Calu3 (cell line): ENCODE data around the gene ABCA2. TPM values are rescaled to one million over a fixed set of nuclear protein-coding genes. Genes with fewer than 3 reads are reported as not detected.
A peak's percentile ranks its signal among the peaks of the same experiment; 100 is the strongest.
"Not testable (repeated sequence)": the region's sequence is repeated elsewhere in the genome, so short reads cannot be mapped to it uniquely, and the experiment has no call there.

Experiments used
- BruUV-seq: library from RNA; stranded (reverse); fragments of 400-500 nt; replicated peaks from 2 replicates; lab custom pipeline; 2021; lab: Mats Ljungman, UMichigan
- CTCF ChIA-PET: fragments of 300-600 bp; sonication (Branson Sonifier 250); formaldehyde crosslinking; loops from one replicate; lab custom pipeline; 2022; ENCODE audit warnings: antibody characterized with exemption; lab: Charles Lee
- DNase-seq: peaks from one replicate; pipeline ENCODE4 v3.0.0; 2022
- H3K27ac Mint-ChIP-seq: one replicate; pipeline ENCODE4 v1.8.0; 2022; ENCODE audit warnings: mixed read lengths; ENCODE audit not compliant: unreplicated experiment
- H3K27me3 Mint-ChIP-seq: one replicate; pipeline ENCODE4 v1.8.0; 2022; ENCODE audit warnings: mixed read lengths; ENCODE audit not compliant: unreplicated experiment
- H3K36me3 Mint-ChIP-seq: one replicate; pipeline ENCODE4 v1.8.0; 2022; ENCODE audit warnings: mild to moderate bottlenecking, moderate library complexity, mixed read lengths; ENCODE audit not compliant: insufficient read depth, unreplicated experiment
- H3K4me1 Mint-ChIP-seq: one replicate; pipeline ENCODE4 v1.8.0; 2022; ENCODE audit warnings: mild to moderate bottlenecking, low read depth, mixed read lengths; ENCODE audit not compliant: unreplicated experiment
- H3K4me3 Mint-ChIP-seq: one replicate; pipeline ENCODE4 v1.8.0; 2022; ENCODE audit warnings: mild to moderate bottlenecking, low read depth, moderate library complexity, mixed read lengths; ENCODE audit not compliant: unreplicated experiment
- H3K9me3 Mint-ChIP-seq: one replicate; pipeline ENCODE4 v1.8.0; 2022; ENCODE audit warnings: low read depth, mixed read lengths; ENCODE audit not compliant: unreplicated experiment
- intact Hi-C: fragments of 100-400 bp; cut with micrococcal nuclease; formaldehyde crosslinking; loops from one replicate; pipeline ENCODE4 v1.10.0; 2022; ENCODE audit not compliant: unreplicated experiment
- total RNA-seq: library from RNA; stranded (reverse); gene quantifications from 2 replicates; pipeline ENCODE4 v1.2.3, GENCODE V29; 2022
- TF ChIP-seq, protein P1 (sequence below): fragments of 200-600 bp; IDR thresholded peaks from one replicate; pipeline ENCODE4 v1.8.0; 2022; ENCODE audit warnings: antibody characterized with exemption; ENCODE audit not compliant: unreplicated experiment

The ABCA2 gene
- total RNA-seq, 1 experiment from 2014 or later = 47.6 TPM

DNA sequence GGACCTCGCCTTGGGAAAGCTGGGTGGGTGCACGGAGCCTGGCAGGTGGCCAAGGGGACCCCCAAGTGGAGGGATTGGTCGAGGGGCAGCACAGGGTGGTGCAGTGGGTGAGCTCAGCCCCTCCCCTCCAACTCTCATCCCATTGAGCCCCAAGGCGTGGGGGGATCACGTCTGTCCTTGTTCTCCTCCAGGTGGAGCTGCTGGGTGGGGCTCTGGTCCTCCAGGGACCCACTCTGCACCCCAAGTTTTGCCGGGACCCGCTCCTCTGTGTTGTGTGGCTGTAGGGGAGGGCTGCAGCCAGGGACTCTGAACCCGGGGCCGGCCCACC lies 7.4 kb upstream of the ABCA2 start:
- no TSS peak for BruUV-seq
- no peaks in the 10 kb centered on the region for H3K9me3 Mint-ChIP-seq
- no peak overlapping the region for H3K27ac Mint-ChIP-seq
- H3K27me3 Mint-ChIP-seq = no peaks in the 10 kb centered on the region
- peaks cover 12% of the 10 kb centered on the region for H3K36me3 Mint-ChIP-seq
- no peak overlapping the region for H3K4me3 Mint-ChIP-seq
- TF ChIP-seq, protein P1, sequence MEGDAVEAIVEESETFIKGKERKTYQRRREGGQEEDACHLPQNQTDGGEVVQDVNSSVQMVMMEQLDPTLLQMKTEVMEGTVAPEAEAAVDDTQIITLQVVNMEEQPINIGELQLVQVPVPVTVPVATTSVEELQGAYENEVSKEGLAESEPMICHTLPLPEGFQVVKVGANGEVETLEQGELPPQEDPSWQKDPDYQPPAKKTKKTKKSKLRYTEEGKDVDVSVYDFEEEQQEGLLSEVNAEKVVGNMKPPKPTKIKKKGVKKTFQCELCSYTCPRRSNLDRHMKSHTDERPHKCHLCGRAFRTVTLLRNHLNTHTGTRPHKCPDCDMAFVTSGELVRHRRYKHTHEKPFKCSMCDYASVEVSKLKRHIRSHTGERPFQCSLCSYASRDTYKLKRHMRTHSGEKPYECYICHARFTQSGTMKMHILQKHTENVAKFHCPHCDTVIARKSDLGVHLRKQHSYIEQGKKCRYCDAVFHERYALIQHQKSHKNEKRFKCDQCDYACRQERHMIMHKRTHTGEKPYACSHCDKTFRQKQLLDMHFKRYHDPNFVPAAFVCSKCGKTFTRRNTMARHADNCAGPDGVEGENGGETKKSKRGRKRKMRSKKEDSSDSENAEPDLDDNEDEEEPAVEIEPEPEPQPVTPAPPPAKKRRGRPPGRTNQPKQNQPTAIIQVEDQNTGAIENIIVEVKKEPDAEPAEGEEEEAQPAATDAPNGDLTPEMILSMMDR = no peak
- CTCF ChIA-PET = interaction anchor here (0.6 to 1.8 kb wide), 9 partner anchors 11 to 215 kb away, joined by 3 to 47 read pairs (median 4); partner anchors contain the start of genes AJM1, NPDC1 and PAXX
- H3K4me1 Mint-ChIP-seq = peaks cover 8% of the 10 kb centered on the region
- no peak for DNase-seq
- intact Hi-C loops = loop anchor here (2.0 kb wide), 2 partner anchors 87 to 249 kb away; no protein-coding TSS in a partner anchor

DNA sequence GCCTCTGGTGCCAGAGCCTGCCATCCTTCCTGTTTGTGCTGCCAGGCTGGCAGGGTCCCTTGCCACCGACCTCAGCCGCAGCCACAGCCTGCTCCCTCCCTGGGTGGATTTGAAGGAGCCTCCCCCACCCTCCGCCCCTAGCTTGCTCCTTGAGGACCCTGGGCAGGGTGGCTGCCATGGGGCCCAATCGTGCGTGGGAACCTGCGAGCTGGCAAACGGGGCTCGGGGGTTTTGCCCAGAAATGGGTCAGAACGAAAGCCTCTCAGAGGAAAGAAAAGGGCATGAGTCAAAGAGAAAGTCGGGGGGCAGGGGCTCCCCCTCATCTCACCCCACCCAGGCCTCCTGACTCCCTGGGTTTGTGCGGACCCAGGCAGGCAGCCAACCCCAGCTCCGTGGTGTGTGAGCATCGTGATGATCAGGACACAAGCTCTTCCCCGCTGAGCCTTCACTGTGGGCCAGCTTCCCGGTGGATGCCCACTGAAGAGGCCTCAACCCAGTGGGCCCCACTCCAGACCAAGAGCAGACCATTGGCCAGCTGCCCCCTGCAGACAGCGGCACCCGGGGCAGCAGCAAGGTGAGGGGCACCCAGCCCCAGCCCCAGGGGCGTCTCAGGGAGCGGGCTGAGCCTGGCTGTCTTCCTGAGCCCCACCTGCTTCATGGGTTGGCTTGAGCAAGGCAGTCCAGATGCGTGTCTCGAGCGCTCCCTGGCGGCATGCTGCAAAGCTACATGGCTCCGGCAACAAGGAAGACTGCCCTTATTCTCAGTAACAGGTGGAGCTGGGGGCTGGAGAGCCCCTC lies 6.9 kb upstream of the ABCA2 start:
- H3K36me3 Mint-ChIP-seq = peaks cover 12% of the 10 kb centered on the region
- CTCF ChIA-PET = interaction anchor here (0.6 to 1.8 kb wide), 10 partner anchors 12 to 215 kb away, joined by 3 to 47 read pairs (median 4); partner anchors contain the start of genes AJM1, NPDC1 and PAXX
- BruUV-seq = no TSS peak
- intact Hi-C loops = loop anchor here (2.0 kb wide), 2 partner anchors 86 to 248 kb away; no protein-coding TSS in a partner anchor
- DNase-seq = peak; percentile 79
- TF ChIP-seq, protein P1 = peak; percentile 64
- peak overlapping the region; percentile 55 for H3K4me3 Mint-ChIP-seq
- no peaks in the 10 kb centered on the region for H3K27me3 Mint-ChIP-seq
- no peaks in the 10 kb centered on the region for H3K9me3 Mint-ChIP-seq
- no peak overlapping the region for H3K27ac Mint-ChIP-seq
- peaks cover 8% of the 10 kb centered on the region for H3K4me1 Mint-ChIP-seq

DNA sequence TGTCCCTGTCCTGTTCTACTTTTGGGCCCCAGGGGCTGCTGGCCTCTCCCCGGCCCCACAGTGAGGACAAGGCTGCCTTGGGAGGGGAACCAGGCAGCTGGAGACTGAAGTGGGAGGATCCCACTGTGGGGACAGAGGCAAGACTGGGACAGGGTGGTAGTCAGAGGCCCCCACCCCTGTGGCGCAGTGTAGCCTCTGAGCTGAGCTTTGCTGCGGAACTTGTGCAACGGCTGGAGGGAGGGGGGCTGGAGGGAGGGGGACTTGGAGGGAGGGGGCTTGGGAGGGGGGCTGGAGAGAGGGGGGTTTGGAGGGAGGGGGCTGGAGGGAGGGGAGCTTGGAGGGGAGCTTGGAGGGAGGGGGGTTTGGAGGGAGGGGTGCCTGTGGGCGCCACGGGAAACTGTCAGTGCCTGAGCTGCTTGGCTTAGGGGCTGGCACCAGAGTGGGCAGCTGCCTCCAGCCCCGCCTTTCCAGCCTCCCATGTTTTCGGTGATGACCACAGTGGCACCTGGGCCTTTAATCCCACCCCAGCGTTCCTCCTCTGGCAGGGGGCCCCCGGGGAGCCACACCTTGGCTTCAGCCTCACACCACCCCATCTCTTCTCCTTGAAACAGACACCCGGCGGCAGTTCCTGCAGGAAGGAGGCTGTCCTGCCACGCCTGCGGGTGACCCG lies 6.1 kb upstream of the ABCA2 start:
- intact Hi-C loops = loop anchor here (2.0 kb wide), 2 partner anchors 85 to 247 kb away; no protein-coding TSS in a partner anchor
- CTCF ChIA-PET = interaction anchor here (1.2 to 1.8 kb wide), 5 partner anchors 12 to 192 kb away, joined by 3 to 47 read pairs (median 6); partner anchors contain the start of genes AJM1, NPDC1 and PAXX
- no TSS peak for BruUV-seq
- peak overlapping the region; percentile 55 for H3K4me3 Mint-ChIP-seq
- peaks cover 13% of the 10 kb centered on the region for H3K36me3 Mint-ChIP-seq
- H3K9me3 Mint-ChIP-seq = no peaks in the 10 kb centered on the region
- TF ChIP-seq, protein P1 = no peak
- no peak for DNase-seq
- peaks cover 8% of the 10 kb centered on the region for H3K4me1 Mint-ChIP-seq
- no peaks in the 10 kb centered on the region for H3K27me3 Mint-ChIP-seq
- no peak overlapping the region for H3K27ac Mint-ChIP-seq

DNA sequence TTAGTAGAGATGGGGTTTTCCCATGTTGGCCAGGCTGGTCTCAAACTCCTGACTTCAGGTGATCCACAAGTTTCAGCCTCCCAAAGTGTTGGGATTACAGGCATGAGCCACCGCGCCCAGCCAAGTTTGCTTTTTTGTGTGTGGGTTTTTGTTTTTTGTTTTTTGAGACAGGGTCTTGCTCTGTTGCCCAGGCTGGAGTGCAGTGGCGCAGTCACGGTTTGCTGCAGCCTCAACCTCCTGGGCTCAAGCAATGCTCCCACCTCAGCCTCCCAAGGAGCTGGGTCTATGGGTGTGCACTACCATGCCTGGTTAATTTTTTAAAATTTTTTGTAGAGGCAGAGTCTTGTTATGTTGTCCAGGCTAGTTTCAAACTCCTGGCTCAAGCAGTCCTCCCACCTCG lies 5.4 kb upstream of the ABCA2 start:
- peaks cover 14% of the 10 kb centered on the region for H3K36me3 Mint-ChIP-seq
- CTCF ChIA-PET, H3K9me3 Mint-ChIP-seq, H3K4me3 Mint-ChIP-seq, H3K27ac Mint-ChIP-seq, H3K4me1 Mint-ChIP-seq, BruUV-seq, intact Hi-C loops, DNase-seq, H3K27me3 Mint-ChIP-seq: not testable (repeated sequence)
